ENCODE data around the gene MITF.

MITF gene

GRCh38 chr3:69961706-69962439 lies 222.6 kb downstream of the MITF start:
- DNase-seq (ENCODE audit: low read depth in 2 of 2), result no peak

- DNase-seq (ENCODE audit: low read depth in 2 of 2), result no peak
Observed at GRCh38 chr3:69963643-69964042, 224.4 kb downstream of the MITF start.

- DNase-seq (ENCODE audit: low read depth in 2 of 2), result no peak
Observed at GRCh38 chr3:69967156-69967555, 227.9 kb downstream of the MITF start.

GRCh38 chr3:69970827-69971226 lies 231.6 kb downstream of the MITF start:
- DNase-seq (ENCODE audit: low read depth in 2 of 2), result no peak

GRCh38 chr3:69972672-69973071 lies 233.4 kb downstream of the MITF start:
- DNase-seq (ENCODE audit: low read depth in 2 of 2), result no peak

- no peak for DNase-seq (ENCODE audit: low read depth in 2 of 2)
Observed at GRCh38 chr3:69976021-69976420, 236.8 kb downstream of the MITF start.

GRCh38 chr3:69983546-69984265 lies 244.4 kb downstream of the MITF start:
- no peak for DNase-seq (ENCODE audit: low read depth in 2 of 2)

- DNase-seq (ENCODE audit: low read depth in 2 of 2), result no peak
Observed at GRCh38 chr3:69985266-69985665, 246.0 kb downstream of the MITF start.

GRCh38 chr3:69986419-69986818 lies 247.2 kb downstream of the MITF start:
- DNase-seq (ENCODE audit: low read depth in 2 of 2), result no peak

- no peak for DNase-seq (ENCODE audit: low read depth in 2 of 2)
Observed at GRCh38 chr3:69987833-69988232, 248.6 kb downstream of the MITF start.

- DNase-seq (ENCODE audit: low read depth in 2 of 2), result no peak
Observed at GRCh38 chr3:69993757-69994156, 254.5 kb downstream of the MITF start.

- DNase-seq (ENCODE audit: low read depth in 2 of 2), result no peak
Observed at GRCh38 chr3:69994919-69995318, 255.7 kb downstream of the MITF start.

GRCh38 chr3:69997631-69998307 lies 258.5 kb downstream of the MITF start:
- no peak for DNase-seq (ENCODE audit: low read depth in 2 of 2)

GRCh38 chr3:69998759-69999139 lies 259.5 kb downstream of the MITF start:
- DNase-seq (ENCODE audit: low read depth in 2 of 2), result no peak

GRCh38 chr3:69999140-70000027 lies 260.1 kb downstream of the MITF start, which contains the start of gene SAMMSON:
Gene SAMMSON (plus strand): TSS chr3:69999733.
- no peak for DNase-seq (ENCODE audit: low read depth in 2 of 2)

GRCh38 chr3:70000028-70000410 lies 260.8 kb downstream of the MITF start:
- no peak for DNase-seq (ENCODE audit: low read depth in 2 of 2)

GRCh38 chr3:70000563-70001081 lies 261.4 kb downstream of the MITF start:
- no peak for DNase-seq (ENCODE audit: low read depth in 2 of 2)

GRCh38 chr3:70003119-70003518 lies 263.9 kb downstream of the MITF start:
- DNase-seq (ENCODE audit: low read depth in 2 of 2), result no peak

- no peak for DNase-seq (ENCODE audit: low read depth in 2 of 2)
Observed at GRCh38 chr3:70006089-70006488, 266.8 kb downstream of the MITF start.

GRCh38 chr3:70010346-70010745 lies 271.1 kb downstream of the MITF start:
- no peak for DNase-seq (ENCODE audit: low read depth in 2 of 2)

GRCh38 chr3:70011582-70011981 lies 272.3 kb downstream of the MITF start:
- no peak for DNase-seq (ENCODE audit: low read depth in 2 of 2)

Data from stimulated activated CD4-positive, alpha-beta T cell treated with anti-CD3 and anti-CD28 coated beads, Interleukin-12 subunit alpha, Interleukin-12 subunit beta, amount 100 ng/mL, for 24 hours (primary cell).